ENCODE results near the gene EIF2B4.
"Not testable (repeated sequence)": the region's sequence is repeated elsewhere in the genome, so short reads cannot be mapped to it uniquely, and the experiment has no call there.

EIF2B4 gene

DNA sequence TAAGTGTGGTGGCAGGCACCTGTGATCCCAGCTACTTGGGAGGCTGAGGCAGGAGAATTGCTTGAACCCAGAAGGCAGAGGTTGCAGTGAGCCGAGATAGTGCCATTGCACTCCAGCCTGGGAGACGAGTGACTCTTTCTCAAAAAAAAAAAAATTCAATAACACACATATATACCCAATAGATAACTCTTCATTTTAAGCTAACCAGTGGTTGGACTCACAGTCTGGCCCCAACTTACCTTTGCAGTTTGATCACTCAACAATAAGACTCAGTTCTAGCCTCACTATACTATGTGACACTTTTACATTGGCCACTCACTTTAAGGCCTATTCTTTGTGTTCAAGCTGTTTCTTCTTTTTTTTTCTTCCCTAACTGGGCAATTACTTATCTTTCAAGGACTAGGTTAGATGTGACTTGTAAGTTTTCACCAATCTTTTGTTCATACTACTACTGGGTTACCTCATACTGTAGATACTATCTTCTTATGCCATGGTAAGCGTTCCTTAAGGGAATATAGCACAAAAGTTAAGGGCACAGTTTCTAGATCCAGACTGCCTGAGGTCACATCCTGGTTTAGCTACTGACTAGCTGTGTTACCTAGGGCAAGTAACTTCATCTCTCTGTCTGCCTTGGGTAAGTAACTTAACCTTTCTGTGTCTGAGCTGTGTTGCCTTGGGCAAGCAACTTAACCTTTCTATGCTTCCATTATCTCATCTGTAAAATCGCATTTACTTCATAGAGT is 7.3 kb downstream of the EIF2B4 start:
- Histone ChIP-seq H3K9me3 (ENCODE audit: control insufficient read depth in 1 of 2, low read length in 2 of 2) (no peaks in the 10 kb centered on the region), H3K36me3 (ENCODE audit: control insufficient read depth in 1 of 2, insufficient read depth in 2 of 2, low read length in 2 of 2) (peaks cover 20 to 40% of the 10 kb centered on the region in 2 donors), H3K4me1 (ENCODE audit: control insufficient read depth in 1 of 2, insufficient read depth in 2 of 2, low read length in 2 of 2) (peaks cover 3 to 4% of the 10 kb centered on the region in 2 donors), H3K27ac (ENCODE audit: low read depth, low read length) (no peak overlapping the region), H3K27me3 (ENCODE audit: control insufficient read depth in 1 of 2, insufficient read depth in 2 of 2, low read length in 2 of 2) (no peaks in the 10 kb centered on the region), H3K9ac (ENCODE audit: low read depth in 1 of 2, low read length in 2 of 2) (no peak overlapping the region), H3K4me3 (ENCODE audit: low read depth in 1 of 2, low read length in 2 of 2) (no peak overlapping the region)

DNA sequence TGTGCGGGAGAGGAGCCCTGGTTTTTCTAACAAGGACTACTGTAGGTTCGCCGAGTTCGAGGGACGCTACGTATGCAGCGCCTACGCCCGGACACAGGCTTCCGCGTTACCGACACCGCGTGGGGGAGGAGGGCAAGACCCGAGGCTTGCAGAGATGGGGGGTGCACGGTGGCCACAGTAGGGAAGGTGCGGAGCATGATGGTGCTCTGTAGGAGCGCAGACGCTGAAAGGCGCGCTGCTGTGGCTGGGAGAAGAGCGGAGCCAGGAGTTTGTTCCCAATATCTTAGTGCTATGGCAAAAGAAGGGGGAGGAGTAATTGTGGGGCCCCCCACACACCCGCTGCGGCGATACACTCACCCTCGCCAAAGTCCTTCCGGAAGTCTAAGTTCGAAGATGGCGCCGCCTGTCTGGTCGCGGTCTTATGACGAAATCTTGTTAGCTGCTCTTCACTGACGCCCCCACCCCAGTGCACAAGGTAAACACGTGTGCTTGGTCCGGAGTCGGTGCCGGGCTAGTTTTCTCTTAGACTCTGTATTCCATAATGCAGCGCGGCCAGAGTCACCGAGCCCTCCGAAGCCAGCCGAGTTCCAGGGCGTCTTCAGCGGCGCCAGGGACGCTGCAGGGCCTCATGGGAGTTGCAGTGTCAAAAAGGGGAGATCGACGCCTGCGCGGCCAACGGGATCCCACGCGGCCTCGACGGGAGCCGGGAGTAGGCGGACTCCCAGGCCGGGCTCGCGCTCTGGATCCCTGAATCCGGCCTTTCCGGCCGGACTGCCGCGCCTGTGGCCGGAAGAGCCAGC is 13.6 kb downstream of the EIF2B4 start, which contains the start of gene GTF3C2:
TSS of gene GTF3C2 (minus strand) at position 383 of the 800 bp plus-strand sequence. CDS start 13,210 bp downstream, outside the sequence.
- Histone ChIP-seq H3K9ac (ENCODE audit: low read depth in 1 of 2, low read length in 2 of 2) (peak within 1 kb of the TSS; percentile 94), H3K9me3 (ENCODE audit: control insufficient read depth in 1 of 2, low read length in 2 of 2) (no peaks in the 10 kb centered on the region), H3K27ac (ENCODE audit: low read depth, low read length) (peak within 1 kb of the TSS; percentile 93), H3K4me1 (ENCODE audit: control insufficient read depth in 1 of 2, insufficient read depth in 2 of 2, low read length in 2 of 2) (peaks cover 26 to 27% of the 10 kb centered on the region in 2 donors), H3K36me3 (ENCODE audit: control insufficient read depth in 1 of 2, insufficient read depth in 2 of 2, low read length in 2 of 2) (no peaks in the 10 kb centered on the region), H3K4me3 (ENCODE audit: low read depth in 1 of 2, low read length in 2 of 2) (peak within 1 kb of the TSS; percentile 97 to 98), H3K27me3 (ENCODE audit: control insufficient read depth in 1 of 2, insufficient read depth in 2 of 2, low read length in 2 of 2) (no peaks in the 10 kb centered on the region)

- no peaks in the 10 kb centered on the region for H3K36me3 ChIP-seq (ENCODE audit: control insufficient read depth in 1 of 2, insufficient read depth in 2 of 2, low read length in 2 of 2)
- H3K27me3 ChIP-seq (ENCODE audit: control insufficient read depth in 1 of 2, insufficient read depth in 2 of 2, low read length in 2 of 2): no peaks in the 10 kb centered on the region
- H3K4me3 ChIP-seq (ENCODE audit: low read depth in 1 of 2, low read length in 2 of 2): peak overlapping the region; percentile 97 to 98
- peak overlapping the region; percentile 94 for H3K9ac ChIP-seq (ENCODE audit: low read depth in 1 of 2, low read length in 2 of 2)
- no peaks in the 10 kb centered on the region for H3K9me3 ChIP-seq (ENCODE audit: control insufficient read depth in 1 of 2, low read length in 2 of 2)
- peak overlapping the region; percentile 93 for H3K27ac ChIP-seq (ENCODE audit: low read depth, low read length)
- H3K4me1 ChIP-seq (ENCODE audit: control insufficient read depth in 1 of 2, insufficient read depth in 2 of 2, low read length in 2 of 2): peaks cover 26 to 27% of the 10 kb centered on the region in 2 donors
These were observed 14.1 kb downstream of the EIF2B4 start for GRCh38 chr2:27356056-27356381.

DNA sequence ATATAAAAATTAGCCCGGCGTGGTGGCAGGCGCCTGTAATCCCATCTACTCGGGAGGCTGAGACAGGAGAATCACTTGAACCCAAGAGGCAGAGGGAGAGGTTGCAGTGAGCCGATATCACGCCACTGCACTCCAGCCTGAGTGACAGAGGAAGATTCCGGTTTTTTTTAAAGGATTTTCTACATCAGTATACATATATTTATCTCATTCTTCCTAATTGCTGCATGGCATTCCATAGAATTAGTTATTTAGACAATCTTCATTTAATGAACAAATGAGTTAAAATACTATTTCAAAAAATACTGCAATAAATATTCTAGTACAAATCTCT is 15.6 kb downstream of the EIF2B4 start:
- Histone ChIP-seq H3K4me1 (ENCODE audit: control insufficient read depth in 1 of 2, insufficient read depth in 2 of 2, low read length in 2 of 2) (peaks cover 26 to 27% of the 10 kb centered on the region in 2 donors), H3K27ac (ENCODE audit: low read depth, low read length) (no peak overlapping the region), H3K9me3 (ENCODE audit: control insufficient read depth in 1 of 2, low read length in 2 of 2) (no peaks in the 10 kb centered on the region), H3K9ac (ENCODE audit: low read depth in 1 of 2, low read length in 2 of 2) (no peak overlapping the region), H3K36me3 (ENCODE audit: control insufficient read depth in 1 of 2, insufficient read depth in 2 of 2, low read length in 2 of 2) (peaks cover 3 to 5% of the 10 kb centered on the region in 2 donors), H3K27me3 (ENCODE audit: control insufficient read depth in 1 of 2, insufficient read depth in 2 of 2, low read length in 2 of 2) (no peaks in the 10 kb centered on the region), H3K4me3 (ENCODE audit: low read depth in 1 of 2, low read length in 2 of 2) (no peak overlapping the region)

DNA sequence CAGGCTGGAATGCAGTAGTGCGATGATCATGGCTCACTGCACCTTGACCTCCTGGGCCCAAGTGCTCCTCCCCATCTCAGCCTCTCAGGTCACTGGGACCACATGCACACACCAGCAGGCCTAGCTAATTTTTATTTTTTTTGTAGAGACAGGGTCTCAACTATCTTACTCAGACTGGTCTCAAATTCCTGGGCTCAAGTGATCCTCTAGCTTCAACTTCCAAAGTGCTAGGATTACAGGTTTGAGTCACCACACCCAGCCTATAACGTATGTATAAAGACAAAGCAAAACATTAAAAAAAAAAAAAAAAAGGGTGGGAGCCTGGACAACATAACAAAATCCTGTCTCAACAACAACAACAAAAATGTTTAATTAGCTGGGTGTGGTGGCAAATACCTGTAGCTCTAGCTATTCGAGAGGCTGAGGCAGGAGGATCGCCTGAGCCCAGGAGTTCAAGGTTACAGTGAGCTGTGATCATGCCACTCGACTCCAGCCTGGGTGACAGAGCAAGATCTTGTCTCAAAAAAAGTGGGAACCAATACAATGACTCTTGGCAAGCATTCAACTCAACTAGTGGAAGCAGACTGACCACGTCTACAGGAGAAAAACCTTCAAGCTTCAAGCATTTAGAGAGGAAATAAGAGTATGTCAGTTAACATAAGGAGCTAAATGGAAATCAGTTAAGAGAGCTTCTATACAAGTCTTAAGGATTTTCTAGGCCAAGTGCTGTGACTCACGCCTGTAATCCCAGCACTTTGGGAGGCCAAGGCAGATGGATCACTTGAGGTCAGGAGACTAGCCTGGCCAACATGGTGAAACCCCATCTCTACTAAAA is 16.2 kb downstream of the EIF2B4 start:
- no peaks in the 10 kb centered on the region for H3K9me3 ChIP-seq (ENCODE audit: control insufficient read depth in 1 of 2, low read length in 2 of 2)
- H3K27me3 ChIP-seq (ENCODE audit: control insufficient read depth in 1 of 2, insufficient read depth in 2 of 2, low read length in 2 of 2): no peaks in the 10 kb centered on the region
- peaks cover 26 to 27% of the 10 kb centered on the region in 2 donors for H3K4me1 ChIP-seq (ENCODE audit: control insufficient read depth in 1 of 2, insufficient read depth in 2 of 2, low read length in 2 of 2)
- H3K4me3 ChIP-seq (ENCODE audit: low read depth in 1 of 2, low read length in 2 of 2): no peak overlapping the region
- no peak overlapping the region for H3K27ac ChIP-seq (ENCODE audit: low read depth, low read length)
- no peak overlapping the region for H3K9ac ChIP-seq (ENCODE audit: low read depth in 1 of 2, low read length in 2 of 2)
- H3K36me3 ChIP-seq (ENCODE audit: control insufficient read depth in 1 of 2, insufficient read depth in 2 of 2, low read length in 2 of 2): peaks cover 3 to 5% of the 10 kb centered on the region in 2 donors

GRCh38 chr2:27353386-27353761 is 16.8 kb downstream of the EIF2B4 start:
- not testable (repeated sequence) for H3K36me3 ChIP-seq (ENCODE audit: control insufficient read depth in 1 of 2, insufficient read depth in 2 of 2, low read length in 2 of 2)

GRCh38 chr2:27351802-27352598 is 18.1 kb downstream of the EIF2B4 start:
- peaks cover 3 to 9% of the 10 kb centered on the region in 2 donors for H3K36me3 ChIP-seq (ENCODE audit: control insufficient read depth in 1 of 2, insufficient read depth in 2 of 2, low read length in 2 of 2)
- H3K4me3 ChIP-seq (ENCODE audit: low read depth in 1 of 2, low read length in 2 of 2): no peak overlapping the region
- H3K27ac ChIP-seq (ENCODE audit: low read depth, low read length): no peak overlapping the region
- H3K9ac ChIP-seq (ENCODE audit: low read depth in 1 of 2, low read length in 2 of 2): no peak overlapping the region
- H3K4me1 ChIP-seq (ENCODE audit: control insufficient read depth in 1 of 2, insufficient read depth in 2 of 2, low read length in 2 of 2): peaks cover 19 to 20% of the 10 kb centered on the region in 2 donors
- H3K27me3 ChIP-seq (ENCODE audit: control insufficient read depth in 1 of 2, insufficient read depth in 2 of 2, low read length in 2 of 2): no peaks in the 10 kb centered on the region
- H3K9me3 ChIP-seq (ENCODE audit: control insufficient read depth in 1 of 2, low read length in 2 of 2): no peaks in the 10 kb centered on the region

More at GRCh38 chr2:27353386-27353761, 16.8 kb downstream of the EIF2B4 start:
- H3K27ac ChIP-seq (ENCODE audit: low read depth, low read length); H3K4me3 ChIP-seq (ENCODE audit: low read depth in 1 of 2, low read length in 2 of 2); H3K9me3 ChIP-seq (ENCODE audit: control insufficient read depth in 1 of 2, low read length in 2 of 2); H3K27me3 ChIP-seq (ENCODE audit: control insufficient read depth in 1 of 2, insufficient read depth in 2 of 2, low read length in 2 of 2); H3K9ac ChIP-seq (ENCODE audit: low read depth in 1 of 2, low read length in 2 of 2): not testable (repeated sequence)
- H3K4me1 ChIP-seq (ENCODE audit: control insufficient read depth in 1 of 2, insufficient read depth in 2 of 2, low read length in 2 of 2): peaks cover 26 to 27% of the 10 kb centered on the region in 2 donors

DNA sequence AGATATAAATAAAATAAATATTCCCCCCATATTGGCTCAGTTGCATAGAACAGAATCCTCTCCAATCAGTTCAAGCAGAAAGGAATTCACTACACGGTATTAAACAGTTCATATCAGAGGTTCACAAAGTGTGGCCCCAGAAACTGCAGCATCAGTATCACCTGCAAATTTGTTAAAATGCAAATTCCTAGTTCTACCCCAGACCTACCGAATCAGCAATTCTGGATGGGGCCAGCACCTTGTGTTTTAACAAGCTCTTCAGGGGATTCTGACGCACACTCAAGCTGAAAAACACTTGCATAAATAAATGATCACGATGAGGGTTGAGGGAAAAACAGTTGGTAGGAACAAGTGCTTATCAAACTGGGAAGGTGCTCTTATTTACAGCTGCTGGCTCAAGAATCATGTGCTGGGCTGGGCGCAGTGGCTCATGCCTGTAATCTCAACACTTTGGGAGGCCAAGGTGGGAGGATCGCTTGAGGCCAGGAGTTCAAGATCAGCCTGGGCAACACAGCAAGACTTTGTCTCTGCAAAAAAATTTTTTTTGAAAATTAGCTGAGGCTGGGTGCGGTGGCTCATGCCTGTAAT is 19.9 kb downstream of the EIF2B4 start:
- H3K27me3 ChIP-seq (ENCODE audit: control insufficient read depth in 1 of 2, insufficient read depth in 2 of 2, low read length in 2 of 2): no peaks in the 10 kb centered on the region
- no peak overlapping the region for H3K27ac ChIP-seq (ENCODE audit: low read depth, low read length)
- peaks cover 13 to 14% of the 10 kb centered on the region in 2 donors for H3K4me1 ChIP-seq (ENCODE audit: control insufficient read depth in 1 of 2, insufficient read depth in 2 of 2, low read length in 2 of 2)
- no peaks in the 10 kb centered on the region for H3K9me3 ChIP-seq (ENCODE audit: control insufficient read depth in 1 of 2, low read length in 2 of 2)
- no peak overlapping the region for H3K9ac ChIP-seq (ENCODE audit: low read depth in 1 of 2, low read length in 2 of 2)
- H3K4me3 ChIP-seq (ENCODE audit: low read depth in 1 of 2, low read length in 2 of 2): no peak overlapping the region
- peaks cover 3 to 9% of the 10 kb centered on the region in 2 donors for H3K36me3 ChIP-seq (ENCODE audit: control insufficient read depth in 1 of 2, insufficient read depth in 2 of 2, low read length in 2 of 2)

- Histone ChIP-seq H3K9ac (ENCODE audit: low read depth in 1 of 2, low read length in 2 of 2) (no peak overlapping the region), H3K36me3 (ENCODE audit: control insufficient read depth in 1 of 2, insufficient read depth in 2 of 2, low read length in 2 of 2) (peaks cover 3 to 17% of the 10 kb centered on the region in 2 donors), H3K27ac (ENCODE audit: low read depth, low read length) (no peak overlapping the region), H3K9me3 (ENCODE audit: control insufficient read depth in 1 of 2, low read length in 2 of 2) (no peaks in the 10 kb centered on the region), H3K4me3 (ENCODE audit: low read depth in 1 of 2, low read length in 2 of 2) (no peak overlapping the region), H3K27me3 (ENCODE audit: control insufficient read depth in 1 of 2, insufficient read depth in 2 of 2, low read length in 2 of 2) (no peaks in the 10 kb centered on the region), H3K4me1 (ENCODE audit: control insufficient read depth in 1 of 2, insufficient read depth in 2 of 2, low read length in 2 of 2) (no peaks in the 10 kb centered on the region)
These were observed 22.5 kb downstream of the EIF2B4 start for GRCh38 chr2:27347641-27348040.

All from duodenal mucosa (tissue), 2 donors.